MCF 10A (cell line): Measurements from ENCODE around the gene GJC1. TPM values are rescaled to one million over a fixed set of nuclear protein-coding genes. Genes with fewer than 3 reads are reported as not detected.

Experiments used
- BruUV-seq: library from RNA; stranded (reverse); fragments of 400-500 nt; replicated peaks from 2 replicates; lab custom pipeline; 2021; lab: Mats Ljungman, UMichigan
- CTCF ChIA-PET: fragments of 300-600 bp; sonication (Branson Sonifier 250); formaldehyde crosslinking; extraction: SDS; loops from one replicate; lab custom pipeline; 2021; ENCODE audit warnings: antibody characterized with exemption, inconsistent platforms; lab: Yijun Ruan, JAX
- POLR2A ChIA-PET: fragments of 300-600, 350-650 bp; sonication (Branson Sonifier 250); formaldehyde crosslinking; extraction: SDS; loops from one replicate; lab custom pipeline; 2020; ENCODE audit warnings: antibody characterized with exemption, inconsistent platforms; lab: Yijun Ruan, JAX
- DNase-seq: peaks from one replicate; pipeline ENCODE4 v3.0.0-alpha.2; 2018; ENCODE audit not compliant: unreplicated experiment
- H3K27ac Mint-ChIP-seq: one replicate; pipeline ENCODE4 v1.8.0; 2022; ENCODE audit warnings: mild to moderate bottlenecking, low read depth, mixed read lengths; ENCODE audit not compliant: unreplicated experiment
- H3K27me3 Mint-ChIP-seq: one replicate; pipeline ENCODE4 v1.8.0; 2022; ENCODE audit warnings: mixed read lengths; ENCODE audit not compliant: insufficient read depth, unreplicated experiment
- H3K36me3 Mint-ChIP-seq: one replicate; pipeline ENCODE4 v1.8.0; 2022; ENCODE audit warnings: mild to moderate bottlenecking, moderate library complexity, mixed read lengths; ENCODE audit not compliant: insufficient read depth, unreplicated experiment
- H3K4me1 Mint-ChIP-seq: one replicate; pipeline ENCODE4 v1.8.0; 2022; ENCODE audit warnings: mixed read lengths; ENCODE audit not compliant: insufficient read depth, unreplicated experiment
- H3K4me3 Mint-ChIP-seq: one replicate; pipeline ENCODE4 v1.8.0; 2022; ENCODE audit warnings: mild to moderate bottlenecking, moderate library complexity, mixed read lengths; ENCODE audit not compliant: unreplicated experiment
- H3K9me3 Mint-ChIP-seq: one replicate; pipeline ENCODE4 v1.8.0; 2022; ENCODE audit warnings: mixed read lengths; ENCODE audit not compliant: unreplicated experiment
- CTCF ChIP-seq: fragments of 200-600 bp; IDR thresholded peaks from one replicate; pipeline ENCODE4 v1.8.0; 2022; ENCODE audit warnings: antibody characterized with exemption, mild to moderate bottlenecking; ENCODE audit not compliant: unreplicated experiment
- intact Hi-C: fragments of 100-400 bp; cut with micrococcal nuclease; formaldehyde crosslinking; loops from 2 replicates; pipeline ENCODE4 v1.14.1; 2022
- total RNA-seq: library from RNA; stranded (reverse); gene quantifications from 2 replicates; pipeline ENCODE4 v1.2.3, GENCODE V29; 2022

The GJC1 gene
- total RNA-seq, 1 experiment from 2014 or later, result 6.9 TPM

GRCh38 chr17:44776628-44777393, 53.3 kb downstream of the GJC1 start:
- intact Hi-C loops, result no loop called here
- Mint-ChIP-seq H3K27ac (peak overlapping the region; percentile 31), H3K4me3 (peak overlapping the region; percentile 84), H3K4me1 (peaks cover 11% of the 10 kb centered on the region), H3K27me3 (peaks cover 13% of the 10 kb centered on the region), H3K9me3 (no peaks in the 10 kb centered on the region), H3K36me3 (peaks cover 6% of the 10 kb centered on the region)
- CTCF ChIA-PET, result interaction anchor here (1.1 to 9.4 kb wide), 5 partner anchors 69 to 101 kb away, joined by 3 to 233 read pairs (median 9); partner anchors contain the start of gene HIGD1B
- no peak for TF ChIP-seq CTCF
- POLR2A ChIA-PET, result interaction anchor here (0.8 to 1.9 kb wide), 4 partner anchors 90 to 121 kb away, joined by 3 to 11 read pairs (median 4); no protein-coding TSS in a partner anchor
- BruUV-seq, result no TSS peak
- DNase-seq, result no peak

- intact Hi-C loops, result loop anchor here (1.0 kb wide), 4 partner anchors 89 to 357 kb away; no protein-coding TSS in a partner anchor
- DNase-seq, result peak; percentile 11
- H3K4me1 Mint-ChIP-seq, result peaks cover 11% of the 10 kb centered on the region
- H3K27me3 Mint-ChIP-seq, result peaks cover 13% of the 10 kb centered on the region
- peak overlapping the region; percentile 84 for H3K4me3 Mint-ChIP-seq
- no peaks in the 10 kb centered on the region for H3K9me3 Mint-ChIP-seq
- CTCF ChIA-PET, result interaction anchor here (0.6 to 9.4 kb wide), 15 partner anchors 14 to 360 kb away, joined by 3 to 233 read pairs (median 5); partner anchors contain the start of genes ACBD4, EFTUD2 and GPATCH8
- no peak for TF ChIP-seq CTCF
- POLR2A ChIA-PET, result interaction anchor here (0.7 to 1.9 kb wide), 10 partner anchors 12 to 123 kb away, joined by 3 to 11 read pairs (median 6); partner anchors contain the start of gene EFTUD2
- H3K36me3 Mint-ChIP-seq, result peaks cover 6% of the 10 kb centered on the region
- no TSS peak for BruUV-seq
- H3K27ac Mint-ChIP-seq, result no peak overlapping the region
Observed at GRCh38 chr17:44775838-44776621, 54.1 kb downstream of the GJC1 start.

DNA sequence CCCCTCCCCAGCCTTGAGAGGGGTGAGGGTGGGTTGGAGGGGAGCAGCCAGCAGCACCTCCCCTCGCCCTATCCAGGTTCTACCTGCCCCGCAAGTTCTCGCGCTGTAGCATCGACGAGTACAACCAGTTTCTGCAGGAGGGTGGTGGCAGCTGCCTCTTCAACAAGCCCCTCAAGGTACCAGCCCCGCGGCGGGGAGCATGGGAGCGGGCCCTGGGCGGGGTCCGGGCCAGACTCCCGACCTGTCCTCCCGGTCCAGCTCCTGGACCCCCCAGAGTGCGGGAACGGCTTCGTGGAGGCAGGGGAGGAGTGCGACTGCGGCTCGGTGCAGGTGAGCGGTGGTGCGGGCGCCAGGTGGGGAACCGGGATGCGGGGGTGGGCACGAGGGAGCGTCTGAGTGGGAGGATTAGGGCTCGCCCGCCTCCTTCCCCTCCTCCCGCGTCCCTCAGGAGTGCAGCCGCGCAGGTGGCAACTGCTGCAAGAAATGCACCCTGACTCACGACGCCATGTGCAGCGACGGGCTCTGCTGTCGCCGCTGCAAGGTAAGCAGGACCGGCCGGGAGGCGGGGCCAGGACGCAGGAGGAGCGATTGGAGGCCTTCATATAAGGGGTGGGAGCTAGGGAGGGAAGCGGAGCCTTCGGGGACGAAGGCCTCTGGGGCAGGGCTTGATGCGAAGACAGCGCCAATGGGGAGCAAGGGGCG, 54.8 kb downstream of the GJC1 start:
- intact Hi-C loops, result loop anchor here (1.0 kb wide), 4 partner anchors 90 to 358 kb away; no protein-coding TSS in a partner anchor
- peaks cover 11% of the 10 kb centered on the region for H3K4me1 Mint-ChIP-seq
- DNase-seq, result peak; percentile 99
- CTCF ChIA-PET, result interaction anchor here (0.6 to 9.4 kb wide), 21 partner anchors 12 to 360 kb away, joined by 3 to 233 read pairs (median 5); partner anchors contain the start of genes ACBD4, EFTUD2 and GPATCH8
- no TSS peak for BruUV-seq
- no peaks in the 10 kb centered on the region for H3K9me3 Mint-ChIP-seq
- POLR2A ChIA-PET, result interaction anchor here (0.7 to 1.9 kb wide), 11 partner anchors 12 to 241 kb away, joined by 3 to 11 read pairs (median 5); partner anchors contain the start of gene EFTUD2
- H3K27me3 Mint-ChIP-seq, result peaks cover 13% of the 10 kb centered on the region
- H3K4me3 Mint-ChIP-seq, result peak overlapping the region; percentile 84
- TF ChIP-seq CTCF, result no peak
- H3K27ac Mint-ChIP-seq, result no peak overlapping the region
- H3K36me3 Mint-ChIP-seq, result peaks cover 6% of the 10 kb centered on the region
